Measurements from ENCODE around the gene GNRH2.

GNRH2 gene

GRCh38 chr20:3043322-3043721 lies at the start of gene GNRH2:
TSS of gene GNRH2 (plus strand) at chr20:3043622. CDS start at chr20:3044415, 793 bp downstream.
- Mint-ChIP-seq H3K4me3 (peak within 1 kb of the TSS; percentile 75), H3K4me1 (peaks cover 69% of the 10 kb centered on the region), H3K9me3 (no peaks in the 10 kb centered on the region), H3K27me3 (ENCODE audit: low read depth, poor library complexity) (no peaks in the 10 kb centered on the region), H3K27ac (peak within 1 kb of the TSS; percentile 92), H3K36me3 (ENCODE audit: low read depth) (peaks cover 38% of the 10 kb centered on the region)
- DNase-seq, result no peak
- no peak for TF ChIP-seq CTCF (IDR thresholded peaks at IDR 0.05)

- Mint-ChIP-seq H3K9me3 (no peaks in the 10 kb centered on the region), H3K4me1 (no peaks in the 10 kb centered on the region), H3K27me3 (ENCODE audit: low read depth, poor library complexity) (no peaks in the 10 kb centered on the region), H3K27ac (no peak overlapping the region), H3K36me3 (ENCODE audit: low read depth) (peaks cover 43% of the 10 kb centered on the region), H3K4me3 (no peak overlapping the region)
- no peak for TF ChIP-seq CTCF (IDR thresholded peaks at IDR 0.05)
- no peak for DNase-seq
These were observed 47.6 kb upstream of the GNRH2 start for GRCh38 chr20:2995796-2996195.

GRCh38 chr20:2998728-2999127 lies 44.7 kb upstream of the GNRH2 start:
- H3K4me1 Mint-ChIP-seq, result no peaks in the 10 kb centered on the region
- no peak overlapping the region for H3K27ac Mint-ChIP-seq
- H3K36me3 Mint-ChIP-seq (ENCODE audit: low read depth), result peaks cover 25% of the 10 kb centered on the region
- H3K4me3 Mint-ChIP-seq, result no peak overlapping the region
- no peak for TF ChIP-seq CTCF (IDR thresholded peaks at IDR 0.05)
- no peak for DNase-seq
- no peaks in the 10 kb centered on the region for H3K27me3 Mint-ChIP-seq (ENCODE audit: low read depth, poor library complexity)
- H3K9me3 Mint-ChIP-seq, result no peaks in the 10 kb centered on the region

- Mint-ChIP-seq H3K27ac (no peak overlapping the region), H3K9me3 (no peaks in the 10 kb centered on the region), H3K4me1 (no peaks in the 10 kb centered on the region), H3K4me3 (no peak overlapping the region), H3K36me3 (ENCODE audit: low read depth) (peaks cover 30% of the 10 kb centered on the region), H3K27me3 (ENCODE audit: low read depth, poor library complexity) (no peaks in the 10 kb centered on the region)
- TF ChIP-seq CTCF (IDR thresholded peaks at IDR 0.05), result peak; percentile 56
- DNase-seq, result no peak
These were observed 42.4 kb upstream of the GNRH2 start for GRCh38 chr20:3000852-3001523.

- H3K4me3 Mint-ChIP-seq, result no peak overlapping the region
- H3K27ac Mint-ChIP-seq, result no peak overlapping the region
- peaks cover 42% of the 10 kb centered on the region for H3K36me3 Mint-ChIP-seq (ENCODE audit: low read depth)
- no peaks in the 10 kb centered on the region for H3K4me1 Mint-ChIP-seq
- TF ChIP-seq CTCF (IDR thresholded peaks at IDR 0.05), result no peak
- H3K27me3 Mint-ChIP-seq (ENCODE audit: low read depth, poor library complexity), result no peaks in the 10 kb centered on the region
- no peaks in the 10 kb centered on the region for H3K9me3 Mint-ChIP-seq
- no peak for DNase-seq
These were observed 40.0 kb upstream of the GNRH2 start for GRCh38 chr20:3003416-3003815.
